Measurements from ENCODE around the gene GAREM2.

DNA sequence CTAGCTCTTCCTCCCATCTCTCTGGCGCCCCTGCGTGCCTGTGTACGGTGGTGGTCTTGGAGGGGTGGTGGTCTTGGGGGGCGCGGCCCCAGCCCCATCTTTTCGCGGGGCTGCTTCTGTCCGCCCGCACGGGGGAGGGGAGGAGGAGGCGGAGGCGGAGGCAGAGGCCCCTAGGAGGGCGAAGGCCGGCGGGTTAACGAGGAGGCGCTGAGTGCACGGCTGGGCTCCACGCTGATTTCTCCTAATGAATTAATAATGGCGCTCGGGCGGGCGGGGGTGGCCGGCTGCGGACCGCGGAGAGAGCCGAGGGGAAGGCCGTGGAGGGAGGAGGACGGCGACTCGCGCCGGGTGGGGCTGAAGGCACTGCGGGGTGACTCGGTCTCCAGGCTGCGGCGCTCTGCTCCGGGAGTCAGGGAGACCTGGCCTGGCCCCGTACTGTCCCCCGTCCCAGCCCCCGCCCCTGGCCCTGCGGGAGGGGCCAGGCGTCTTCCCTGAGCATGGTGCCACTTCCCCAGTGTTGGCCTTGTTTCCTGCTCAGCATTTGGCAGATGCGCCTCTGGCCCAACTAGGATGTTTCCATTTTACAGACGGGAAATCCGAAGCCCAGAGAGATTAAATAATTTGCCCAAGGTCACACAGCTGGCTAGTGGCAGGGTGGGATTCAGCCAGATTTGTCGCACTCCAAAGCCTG is 6.0 kb downstream of the GAREM2 start:
- TF ChIP-seq CTCF (IDR thresholded peaks at IDR 0.05; ENCODE audit: insufficient read depth, low read depth, low read length): no peak
- TF ChIP-seq EZH2 (IDR thresholded peaks at IDR 0.05; ENCODE audit: insufficient read depth, low read length): no peak
